HCT116 (cell line): ENCODE measurements around the gene PTPN1. TPM values are rescaled to one million over a fixed set of nuclear protein-coding genes. Genes with fewer than 3 reads are reported as not detected.

ENCODE experiments used
- ATAC-seq: fragments of 200-7000 bp; cut with Tn5 transposase; 2 replicates; pipeline ENCODE4 v1.9.1; 2020; ENCODE audit warnings: mild to moderate bottlenecking, moderate library complexity
- BruUV-seq: library from RNA; stranded (reverse); fragments of 400-500 nt; replicated peaks from 2 replicates; lab custom pipeline; 2021; lab: Mats Ljungman, UMichigan
- CTCF ChIA-PET: fragments of 300-600 bp; sonication (Branson Sonifier 250); formaldehyde crosslinking; loops from one replicate; lab custom pipeline; 2021; ENCODE audit warnings: antibody characterized with exemption; lab: Charles Lee
- POLR2A ChIA-PET: fragments of 300-600, 350-600 bp; sonication (Branson Sonifier 250); formaldehyde crosslinking; loops from one replicate; lab custom pipeline; 2021; ENCODE audit warnings: antibody characterized with exemption; lab: Charles Lee
- RAD21 ChIA-PET, 2 experiments: fragments of 300-600 bp; sonication (Branson Sonifier 250); formaldehyde crosslinking; loops; one replicate each; lab custom pipeline; 2023; ENCODE audit warnings: low total read pairs in 2 of 2; ENCODE audit not compliant: uncharacterized antibody in 2 of 2, unreplicated experiment in 2 of 2, low non-redundant PET in 1 of 2; lab: Charles Lee
- DNase-seq: peaks from one replicate; pipeline ENCODE4 v3.0.0-alpha.2; 2010; ENCODE audit warnings: low read depth, low spot score
- H2AFZ ChIP-seq: fragments of 200-600 bp; shearing (Covaris generic), sonication (generic); 2 replicates; pipeline ENCODE4 v1.6.1; 2017; ENCODE audit warnings: low read depth, mixed run types, mixed read lengths, antibody characterized with exemption, low read length; ENCODE audit not compliant: poor library complexity, severe bottlenecking
- H3K27ac ChIP-seq: 2 replicates; pipeline ENCODE4 v1.5.1; 2012; ENCODE audit warnings: low read depth, low read length
- H3K27me3 ChIP-seq: fragments of 200-600 bp; sonication (generic); 2 replicates; pipeline ENCODE4 v1.6.1; 2016; ENCODE audit warnings: mixed run types, low read length, mixed read lengths; ENCODE audit not compliant: insufficient read depth
- H3K36me3 ChIP-seq, 2 experiments: fragments of 200-500 bp in 1 of 2; fragments of 200-600 bp in 1 of 2; sonication (Bioruptor generic) in 1 of 2; sonication (generic) in 1 of 2; 2 replicates each; pipeline versions ENCODE4 v1.5.1 to v1.6.1; 2014 to 2016; ENCODE audit warnings: low read length in 2 of 2, inconsistent platforms in 1 of 2, mixed read lengths in 1 of 2, mixed run types in 1 of 2; ENCODE audit not compliant: insufficient read depth in 2 of 2, control insufficient read depth in 1 of 2
- H3K4me1 ChIP-seq, 2 experiments: fragments of 200-600 bp in 1 of 2; sonication (generic) in 1 of 2; 2 replicates each; pipeline versions ENCODE4 v1.5.1 to v1.6.1; 2012 to 2017; ENCODE audit warnings: low read length in 2 of 2, inconsistent platforms in 1 of 2, mild to moderate bottlenecking in 1 of 2, mixed read lengths in 1 of 2, mixed run types in 1 of 2, moderate library complexity in 1 of 2; ENCODE audit not compliant: insufficient read depth in 2 of 2, control insufficient read depth in 1 of 2
- H3K4me2 ChIP-seq: fragments of 200-600 bp; sonication (generic); 2 replicates; pipeline ENCODE4 v1.6.1; 2017; ENCODE audit warnings: mixed run types, low read length, mixed read lengths
- H3K4me3 ChIP-seq, 2 experiments: fragments of 200-600 bp in 1 of 2; sonication (generic) in 1 of 2; replicated peaks in 1 of 2; 2 replicates each; pipeline ENCODE4 v1.5.1; 2011 to 2016; ENCODE audit warnings: low read length in 2 of 2, control low read depth in 1 of 2, low read depth in 1 of 2, mild to moderate bottlenecking in 1 of 2, mixed read lengths in 1 of 2, mixed run types in 1 of 2
- H3K79me2 ChIP-seq: fragments of 200-600 bp; sonication (generic); 2 replicates; pipeline ENCODE4 v1.6.1; 2017; ENCODE audit warnings: mild to moderate bottlenecking, mixed run types, low read length, moderate library complexity, mixed read lengths; ENCODE audit not compliant: insufficient read depth
- H3K9ac ChIP-seq: fragments of 200-600 bp; sonication (generic); 2 replicates; pipeline ENCODE4 v1.6.1; 2016; ENCODE audit warnings: low read length, mixed read lengths
- H3K9me2 ChIP-seq: fragments of 200-600 bp; sonication (generic), shearing (Covaris generic); 2 replicates; pipeline ENCODE4 v1.6.1; 2017; ENCODE audit warnings: mixed run types, mild to moderate bottlenecking, moderate library complexity; ENCODE audit not compliant: insufficient read depth
- H3K9me3 ChIP-seq, 2 experiments: fragments of 200-500 bp in 1 of 2; fragments of 200-600 bp in 1 of 2; sonication (Bioruptor generic) in 1 of 2; sonication (generic) in 1 of 2; 2 replicates each; pipeline ENCODE4 v1.6.1; 2014 to 2017; ENCODE audit warnings: low read length in 2 of 2, mixed read lengths in 2 of 2, inconsistent platforms in 1 of 2, low read depth in 1 of 2, mild to moderate bottlenecking in 1 of 2, mixed run types in 1 of 2, moderate library complexity in 1 of 2; ENCODE audit not compliant: control insufficient read depth in 1 of 2, insufficient read depth in 1 of 2
- H4K20me1 ChIP-seq: fragments of 200-600 bp; sonication (generic), shearing (Covaris generic); 2 replicates; pipeline ENCODE4 v1.6.1; 2017; ENCODE audit warnings: mixed run types, mild to moderate bottlenecking, moderate library complexity; ENCODE audit not compliant: insufficient read depth
- CBX3 ChIP-seq: IDR thresholded peaks from 2 replicates; pipeline ENCODE4 v1.6.1; 2012; ENCODE audit warnings: low read depth
- CEBPB ChIP-seq: IDR thresholded peaks from 2 replicates; pipeline ENCODE4 v1.6.1; 2012; ENCODE audit warnings: low read depth
- EGR1 ChIP-seq: IDR thresholded peaks from 2 replicates; pipeline ENCODE4 v1.6.1; 2012; ENCODE audit warnings: low read depth
- ELF1 ChIP-seq: IDR thresholded peaks from 2 replicates; pipeline ENCODE4 v1.6.1; 2012; ENCODE audit warnings: low read depth, borderline replicate concordance
- EZH2 ChIP-seq: fragments of 200-600 bp; sonication (generic); IDR thresholded peaks from 2 replicates; pipeline ENCODE4 v1.6.1; 2017; ENCODE audit warnings: antibody characterized with exemption, mixed run types
- EZH2phosphoT487 ChIP-seq: fragments of 200-600 bp; IDR thresholded peaks from 2 replicates; pipeline ENCODE4 v1.6.1; 2018; ENCODE audit warnings: antibody characterized with exemption, borderline replicate concordance
- JUND ChIP-seq: IDR thresholded peaks from 2 replicates; pipeline ENCODE4 v1.6.1; 2012
- MAX ChIP-seq: IDR thresholded peaks from 2 replicates; pipeline ENCODE4 v1.6.1; 2012
- POLR2AphosphoS5 ChIP-seq: IDR thresholded peaks from 2 replicates; pipeline ENCODE4 v1.6.1; 2011; ENCODE audit warnings: mild to moderate bottlenecking, low read depth, low read length, moderate library complexity
- SIN3A ChIP-seq: IDR thresholded peaks from 2 replicates; pipeline ENCODE4 v1.6.1; 2012; ENCODE audit warnings: low read depth
- SP1 ChIP-seq: IDR thresholded peaks from 2 replicates; pipeline ENCODE4 v1.6.1; 2012; ENCODE audit warnings: low read depth
- SRF ChIP-seq: IDR thresholded peaks from 2 replicates; pipeline ENCODE4 v1.6.1; 2012; ENCODE audit warnings: low read depth
- TCF7L2 ChIP-seq: IDR thresholded peaks from 2 replicates; pipeline ENCODE4 v1.7.0; 2011; ENCODE audit warnings: borderline replicate concordance, inconsistent platforms; ENCODE audit not compliant: insufficient read depth, insufficient read length; ENCODE audit errors: extremely low read depth
- YY1 ChIP-seq: IDR thresholded peaks from 2 replicates; pipeline ENCODE4 v1.6.1; 2011; ENCODE audit warnings: low read length, low read depth, moderate library complexity, mild to moderate bottlenecking; ENCODE audit not compliant: insufficient replicate concordance; ENCODE audit errors: extremely low read depth
- ZNF274 ChIP-seq: fragments of 200-500 bp; sonication (Bioruptor generic); IDR thresholded peaks from 2 replicates; pipeline ENCODE4 v1.6.1; 2014; ENCODE audit warnings: mild to moderate bottlenecking, low read depth, low read length, inconsistent platforms
- intact Hi-C: fragments of 100-400 bp; cut with micrococcal nuclease; formaldehyde crosslinking; loops from 2 replicates; pipeline ENCODE4 v1.10.0; 2022
- total RNA-seq: library from RNA; stranded (reverse); gene quantifications from one replicate; pipeline ENCODE4 v1.2.1, GENCODE V29; 2021; ENCODE audit not compliant: unreplicated experiment
- TF ChIP-seq, protein P1 (sequence below): IDR thresholded peaks from 2 replicates; pipeline ENCODE4 v1.6.1; 2012
- TF ChIP-seq, protein P2 (sequence below): IDR thresholded peaks from 2 replicates; pipeline ENCODE4 v1.6.1; 2012; ENCODE audit warnings: low read depth

PTPN1 gene
- total RNA-seq, 1 experiment from 2014 or later: 47.5 TPM

GRCh38 chr20:50536333-50536732, 26.1 kb downstream of the PTPN1 start:
- Histone ChIP-seq H3K4me1 (peaks cover 73 to 91% of the 10 kb centered on the region in 2 experiments), H3K9me3 (no peaks in the 10 kb centered on the region), H3K36me3 (no peaks in the 10 kb centered on the region), H2AFZ (no peak overlapping the region), H4K20me1 (no peaks in the 10 kb centered on the region), H3K27ac (peak overlapping the region; percentile 44; the same call in 1 of the 2 replicates), H3K9ac (peak overlapping the region; percentile 17), H3K27me3 (no peaks in the 10 kb centered on the region), H3K9me2 (no peaks in the 10 kb centered on the region), H3K4me2 (peak overlapping the region; percentile 26; the same call in 1 of the 2 replicates), H3K79me2 (peaks cover 86% of the 10 kb centered on the region), H3K4me3 (no peak overlapping the region)
- ATAC-seq (no peak), DNase-seq (no peak)
- ChIA-PET CTCF (no interaction called here), POLR2A (interaction anchor here (0.9 kb wide), 1 partner anchor 26 kb away, joined by 3 read pairs; the partner anchor contains the start of gene PTPN1), RAD21 (no interaction called here)
- intact Hi-C loops: no loop called here
- TF ChIP-seq EZH2phosphoT487 (no peak), TCF7L2 (no peak), CBX3 (no peak), SP1 (no peak), JUND (no peak), YY1 (no peak), EZH2 (no peak), CEBPB (no peak), ZNF274 (no peak), SIN3A (no peak), SRF (no peak), MAX (no peak), POLR2AphosphoS5 (no peak), ELF1 (no peak), EGR1 (no peak)
- TF ChIP-seq, protein P1, sequence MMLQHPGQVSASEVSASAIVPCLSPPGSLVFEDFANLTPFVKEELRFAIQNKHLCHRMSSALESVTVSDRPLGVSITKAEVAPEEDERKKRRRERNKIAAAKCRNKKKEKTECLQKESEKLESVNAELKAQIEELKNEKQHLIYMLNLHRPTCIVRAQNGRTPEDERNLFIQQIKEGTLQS: no peak
- TF ChIP-seq, protein P2, sequence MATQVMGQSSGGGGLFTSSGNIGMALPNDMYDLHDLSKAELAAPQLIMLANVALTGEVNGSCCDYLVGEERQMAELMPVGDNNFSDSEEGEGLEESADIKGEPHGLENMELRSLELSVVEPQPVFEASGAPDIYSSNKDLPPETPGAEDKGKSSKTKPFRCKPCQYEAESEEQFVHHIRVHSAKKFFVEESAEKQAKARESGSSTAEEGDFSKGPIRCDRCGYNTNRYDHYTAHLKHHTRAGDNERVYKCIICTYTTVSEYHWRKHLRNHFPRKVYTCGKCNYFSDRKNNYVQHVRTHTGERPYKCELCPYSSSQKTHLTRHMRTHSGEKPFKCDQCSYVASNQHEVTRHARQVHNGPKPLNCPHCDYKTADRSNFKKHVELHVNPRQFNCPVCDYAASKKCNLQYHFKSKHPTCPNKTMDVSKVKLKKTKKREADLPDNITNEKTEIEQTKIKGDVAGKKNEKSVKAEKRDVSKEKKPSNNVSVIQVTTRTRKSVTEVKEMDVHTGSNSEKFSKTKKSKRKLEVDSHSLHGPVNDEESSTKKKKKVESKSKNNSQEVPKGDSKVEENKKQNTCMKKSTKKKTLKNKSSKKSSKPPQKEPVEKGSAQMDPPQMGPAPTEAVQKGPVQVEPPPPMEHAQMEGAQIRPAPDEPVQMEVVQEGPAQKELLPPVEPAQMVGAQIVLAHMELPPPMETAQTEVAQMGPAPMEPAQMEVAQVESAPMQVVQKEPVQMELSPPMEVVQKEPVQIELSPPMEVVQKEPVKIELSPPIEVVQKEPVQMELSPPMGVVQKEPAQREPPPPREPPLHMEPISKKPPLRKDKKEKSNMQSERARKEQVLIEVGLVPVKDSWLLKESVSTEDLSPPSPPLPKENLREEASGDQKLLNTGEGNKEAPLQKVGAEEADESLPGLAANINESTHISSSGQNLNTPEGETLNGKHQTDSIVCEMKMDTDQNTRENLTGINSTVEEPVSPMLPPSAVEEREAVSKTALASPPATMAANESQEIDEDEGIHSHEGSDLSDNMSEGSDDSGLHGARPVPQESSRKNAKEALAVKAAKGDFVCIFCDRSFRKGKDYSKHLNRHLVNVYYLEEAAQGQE: no peak
- no TSS peak for BruUV-seq
